ENCODE results near the gene KARS1.

DNA sequence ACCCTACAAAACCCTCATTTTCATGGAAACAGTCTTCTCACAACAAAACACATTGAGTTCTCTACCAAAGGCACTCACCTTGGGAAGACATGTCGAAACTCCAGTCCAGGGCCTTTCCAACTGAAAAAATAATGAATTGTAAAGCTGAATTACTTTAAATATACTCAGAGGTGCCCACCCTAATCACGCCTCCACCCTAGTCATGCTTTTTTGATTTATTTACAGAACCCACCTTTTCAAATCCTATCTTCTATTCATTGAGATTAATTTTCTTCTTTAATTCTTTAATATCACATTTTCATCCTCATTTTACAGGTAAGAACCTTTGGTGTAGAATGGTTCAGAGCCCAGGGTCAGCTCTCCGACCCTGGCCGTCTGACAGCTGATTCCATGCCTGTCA, 29.4 kb upstream of the KARS1 start, which contains the start of gene CPHXL2:
- TF ChIP-seq, protein P1, sequence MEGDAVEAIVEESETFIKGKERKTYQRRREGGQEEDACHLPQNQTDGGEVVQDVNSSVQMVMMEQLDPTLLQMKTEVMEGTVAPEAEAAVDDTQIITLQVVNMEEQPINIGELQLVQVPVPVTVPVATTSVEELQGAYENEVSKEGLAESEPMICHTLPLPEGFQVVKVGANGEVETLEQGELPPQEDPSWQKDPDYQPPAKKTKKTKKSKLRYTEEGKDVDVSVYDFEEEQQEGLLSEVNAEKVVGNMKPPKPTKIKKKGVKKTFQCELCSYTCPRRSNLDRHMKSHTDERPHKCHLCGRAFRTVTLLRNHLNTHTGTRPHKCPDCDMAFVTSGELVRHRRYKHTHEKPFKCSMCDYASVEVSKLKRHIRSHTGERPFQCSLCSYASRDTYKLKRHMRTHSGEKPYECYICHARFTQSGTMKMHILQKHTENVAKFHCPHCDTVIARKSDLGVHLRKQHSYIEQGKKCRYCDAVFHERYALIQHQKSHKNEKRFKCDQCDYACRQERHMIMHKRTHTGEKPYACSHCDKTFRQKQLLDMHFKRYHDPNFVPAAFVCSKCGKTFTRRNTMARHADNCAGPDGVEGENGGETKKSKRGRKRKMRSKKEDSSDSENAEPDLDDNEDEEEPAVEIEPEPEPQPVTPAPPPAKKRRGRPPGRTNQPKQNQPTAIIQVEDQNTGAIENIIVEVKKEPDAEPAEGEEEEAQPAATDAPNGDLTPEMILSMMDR (IDR thresholded peaks at IDR 0.05) = no peak
- no peak for TF ChIP-seq POLR2A (IDR thresholded peaks at IDR 0.05)
